GM19043 (cell line): ENCODE measurements around the gene LEMD3.

Source experiments
- ATAC-seq: cut with Tn5 transposase; IDR thresholded peaks from one replicate; pipeline ENCODE4 v1.9.1; 2021; ENCODE audit warnings: low read depth; ENCODE audit not compliant: unreplicated experiment

The LEMD3 gene

GRCh38 chr12:65168681-65169319 lies 583 bp upstream of the LEMD3 start:
- ATAC-seq: no peak

GRCh38 chr12:65170209-65170881 lies 962 bp downstream of the LEMD3 start:
- ATAC-seq: peak; percentile 38

- no peak for ATAC-seq
Measured at GRCh38 chr12:65171073-65171472, 1.7 kb downstream of the LEMD3 start.

GRCh38 chr12:65171870-65172269 lies 2.5 kb downstream of the LEMD3 start:
- no peak for ATAC-seq

GRCh38 chr12:65175385-65175784 lies 6.0 kb downstream of the LEMD3 start:
- no peak for ATAC-seq

- ATAC-seq: no peak
Measured at GRCh38 chr12:65182012-65182739, 12.8 kb downstream of the LEMD3 start.

- no peak for ATAC-seq
Measured at GRCh38 chr12:65184176-65184857, 14.9 kb downstream of the LEMD3 start.

GRCh38 chr12:65184858-65185229 lies 15.5 kb downstream of the LEMD3 start:
- no peak for ATAC-seq

- ATAC-seq: no peak
Measured at GRCh38 chr12:65187665-65188064, 18.3 kb downstream of the LEMD3 start.

GRCh38 chr12:65188179-65188701 lies 18.9 kb downstream of the LEMD3 start:
- no peak for ATAC-seq

- peak; percentile 96 for ATAC-seq
Measured at GRCh38 chr12:65189028-65189718, 19.8 kb downstream of the LEMD3 start.

GRCh38 chr12:65192963-65193516 lies 23.7 kb downstream of the LEMD3 start:
- ATAC-seq: no peak

- no peak for ATAC-seq
Measured at GRCh38 chr12:65194949-65195348, 25.6 kb downstream of the LEMD3 start.

GRCh38 chr12:65195387-65196055 lies 26.1 kb downstream of the LEMD3 start:
- ATAC-seq: no peak

- ATAC-seq: no peak
Measured at GRCh38 chr12:65196762-65197567, 27.6 kb downstream of the LEMD3 start.

GRCh38 chr12:65199604-65200003 lies 30.2 kb downstream of the LEMD3 start:
- no peak for ATAC-seq

GRCh38 chr12:65200007-65200665 lies 30.8 kb downstream of the LEMD3 start:
- no peak for ATAC-seq

GRCh38 chr12:65203376-65203775 lies 34.0 kb downstream of the LEMD3 start:
- no peak for ATAC-seq
